Esophagus muscularis mucosa (tissue), 4 donors: ENCODE measurements around the gene DLEU7. TPM values are rescaled to one million over a fixed set of nuclear protein-coding genes. Genes with fewer than 3 reads are reported as not detected.

Experiments used
- DNase-seq: peaks from one replicate; pipeline ENCODE4 v3.0.0-alpha.2; 2017; ENCODE audit errors: extremely low spot score
- H3K27ac ChIP-seq, 4 donors: fragments of 200-600 bp; sonication (generic); replicated peaks in 1 of 4; 1 replicate in 3 of 4; 2 replicates in 1 of 4; pipeline ENCODE4 v1.5.1; 2016 to 2019; ENCODE audit warnings: mild to moderate bottlenecking in 1 of 4
- H3K27me3 ChIP-seq, 4 donors: fragments of 200-600 bp; sonication (generic); one replicate each; pipeline versions ENCODE4 v1.5.1 to v1.6.0; 2016 to 2019
- H3K36me3 ChIP-seq, 4 donors: fragments of 200-600 bp; sonication (generic); one replicate each; pipeline ENCODE4 v1.5.1; 2016 to 2019
- H3K4me1 ChIP-seq, 4 donors: fragments of 200-600 bp; sonication (generic); one replicate each; pipeline ENCODE4 v1.5.1; 2016 to 2019
- H3K4me3 ChIP-seq, 4 donors: fragments of 200-600 bp; sonication (generic); 1 replicate in 2 of 4; 2 replicates in 2 of 4; pipeline ENCODE4 v1.5.1; 2016 to 2019; ENCODE audit warnings: mild to moderate bottlenecking in 4 of 4, moderate library complexity in 1 of 4
- H3K9me3 ChIP-seq, 4 donors: fragments of 200-600 bp; sonication (generic); 1 replicate in 3 of 4; 2 replicates in 1 of 4; pipeline ENCODE4 v1.5.1; 2016 to 2019
- CTCF ChIP-seq, 3 experiments: fragments of 200-600 bp in 2 of 3; fragments of 450-650 bp in 1 of 3; sonication (generic) in 2 of 3; IDR thresholded peaks; one replicate each; pipeline ENCODE4 v1.5.1; 2017 to 2019; ENCODE audit warnings: antibody characterized with exemption in 3 of 3, mild to moderate bottlenecking in 2 of 3, moderate library complexity in 1 of 3
- EP300 ChIP-seq: sonication (generic); formaldehyde crosslinking; IDR thresholded peaks from one replicate; pipeline ENCODE4 v1.6.1; 2017; ENCODE audit warnings: antibody characterized with exemption
- POLR2A ChIP-seq: fragments of 450-650 bp; IDR thresholded peaks from one replicate; pipeline ENCODE4 v1.6.1; 2017; ENCODE audit warnings: antibody characterized with exemption, moderate library complexity, mild to moderate bottlenecking, low read depth
- POLR2AphosphoS5 ChIP-seq, 2 donors: sonication (generic); formaldehyde crosslinking; IDR thresholded peaks; one replicate each; pipeline ENCODE4 v1.6.1; 2017; ENCODE audit warnings: antibody characterized with exemption in 2 of 2
- WGBS: methylation state at CpG from one replicate; pipeline ENCODE4 v1.1.5; 2018; 5-methylcytosine and 5-hydroxymethylcytosine counted together
- intact Hi-C: fragments of 100-400 bp; cut with DNase I; formaldehyde crosslinking; loops from one replicate; pipeline ENCODE4 v1.15.1; 2023
- total RNA-seq, 4 donors: library from RNA; depleted of rRNA; stranded (reverse); fragments of >200 nt; gene quantifications; one replicate each; pipeline versions ENCODE4 v1.1.0 to v1.2.1, GENCODE V29; 2016

Gene DLEU7
- total RNA-seq, 4 donors from 2014 or later: 0.17 to 0.42 TPM; not detected in 2

GRCh38 chr13:50866817-50867636, 23.5 kb upstream of the DLEU7 start:
- Histone ChIP-seq H3K27ac (no peak overlapping the region), H3K4me1 (no peaks in the 10 kb centered on the region), H3K27me3 (no peaks in the 10 kb centered on the region), H3K4me3 (no peak overlapping the region), H3K9me3 (no peaks in the 10 kb centered on the region), H3K36me3 (no peaks in the 10 kb centered on the region)
- intact Hi-C loops: no loop called here
- TF ChIP-seq POLR2AphosphoS5 (IDR thresholded peaks at IDR 0.05) (no peak), EP300 (no peak), POLR2A (no peak), CTCF (IDR thresholded peaks at IDR 0.05) (no peak)
- 83% methylated on average over 2 of the region's 2 CpGs for WGBS
- no peak for DNase-seq

GRCh38 chr13:50864492-50864891, 21.0 kb upstream of the DLEU7 start:
- TF ChIP-seq POLR2AphosphoS5 (IDR thresholded peaks at IDR 0.05) (no peak), POLR2A (no peak), EP300 (no peak), CTCF (IDR thresholded peaks at IDR 0.05) (no peak)
- H3K27me3 ChIP-seq: no peaks in the 10 kb centered on the region
- no peak for DNase-seq
- WGBS: 100% methylated on average over 1 of the region's 1 CpG
- no peaks in the 10 kb centered on the region for H3K4me1 ChIP-seq
- H3K9me3 ChIP-seq: no peaks in the 10 kb centered on the region
- no peaks in the 10 kb centered on the region for H3K36me3 ChIP-seq
- H3K27ac ChIP-seq: no peak overlapping the region
- intact Hi-C loops: no loop called here
- no peak overlapping the region for H3K4me3 ChIP-seq

GRCh38 chr13:50855681-50856080, 12.2 kb upstream of the DLEU7 start:
- H3K36me3 ChIP-seq: no peaks in the 10 kb centered on the region
- intact Hi-C loops: no loop called here
- no peak for DNase-seq

GRCh38 chr13:50850445-50850844, 7.0 kb upstream of the DLEU7 start:
- H3K4me1 ChIP-seq: peaks cover 0 to 24% (median 18%) of the 10 kb centered on the region in 4 donors
- no peaks in the 10 kb centered on the region for H3K27me3 ChIP-seq
- no peaks in the 10 kb centered on the region for H3K36me3 ChIP-seq
- no peak overlapping the region for H3K4me3 ChIP-seq
- H3K27ac ChIP-seq: no peak overlapping the region
- no peaks in the 10 kb centered on the region for H3K9me3 ChIP-seq
- 72% methylated on average over 2 of the region's 2 CpGs for WGBS
- intact Hi-C loops: no loop called here
- no peak for DNase-seq
- TF ChIP-seq CTCF (IDR thresholded peaks at IDR 0.05) (no peak), EP300 (no peak), POLR2A (no peak), POLR2AphosphoS5 (IDR thresholded peaks at IDR 0.05) (no peak)

More at GRCh38 chr13:50855681-50856080, 12.2 kb upstream of the DLEU7 start:
- Histone ChIP-seq H3K27me3 (peaks cover 0 to 6% (median 0%) of the 10 kb centered on the region in 4 donors), H3K4me3 (no peak overlapping the region), H3K9me3 (peaks cover 0 to 23% (median 13%) of the 10 kb centered on the region in 4 donors), H3K4me1 (no peaks in the 10 kb centered on the region), H3K27ac (no peak overlapping the region)
- TF ChIP-seq CTCF (IDR thresholded peaks at IDR 0.05) (no peak), POLR2AphosphoS5 (IDR thresholded peaks at IDR 0.05) (no peak), POLR2A (no peak), EP300 (no peak)
- WGBS: 79% methylated on average over 2 of the region's 2 CpGs
